HG03439 (cell line): ENCODE results near the gene NFX1.
A peak's percentile ranks its signal among the peaks of the same experiment; 100 is the strongest.

Experiments
- ATAC-seq: cut with Tn5 transposase; IDR thresholded peaks from one replicate; pipeline ENCODE4 v1.9.1; 2021; ENCODE audit warnings: mild to moderate bottlenecking, moderate library complexity; ENCODE audit not compliant: unreplicated experiment

The NFX1 gene

GRCh38 chr9:33415501-33416038, 125.3 kb downstream of the NFX1 start:
- ATAC-seq: peak; percentile 47

GRCh38 chr9:33416996-33417395, 126.7 kb downstream of the NFX1 start:
- ATAC-seq: no peak

GRCh38 chr9:33418090-33418489, 127.8 kb downstream of the NFX1 start:
- no peak for ATAC-seq

- ATAC-seq: no peak
Observed at GRCh38 chr9:33419708-33420303, 129.5 kb downstream of the NFX1 start.
